SJCRH30 (cell line): Measurements from ENCODE around the gene CD74. TPM values are rescaled to one million over a fixed set of nuclear protein-coding genes. Genes with fewer than 3 reads are reported as not detected.

Experiments
- DNase-seq, 2 experiments: peaks; one replicate each; pipeline ENCODE4 v3.0.0-alpha.2; 2015 to 2020
- H3K27ac ChIP-seq: fragments of 250-450 bp; sonication (Bioruptor Pico); 2 replicates; pipeline ENCODE4 v1.5.1; 2020; ENCODE audit warnings: mild to moderate bottlenecking, moderate library complexity
- H3K27me3 ChIP-seq: fragments of 250-450 bp; sonication (Bioruptor Pico); 2 replicates; pipeline ENCODE4 v1.5.1; 2020; ENCODE audit warnings: mild to moderate bottlenecking, moderate library complexity
- H3K36me3 ChIP-seq: fragments of 250-450 bp; sonication (Bioruptor Pico); 2 replicates; pipeline ENCODE4 v1.5.1; 2020; ENCODE audit warnings: mild to moderate bottlenecking, moderate library complexity
- H3K4me1 ChIP-seq: fragments of 250-450 bp; sonication (Bioruptor Pico); 2 replicates; pipeline ENCODE4 v1.5.1; 2020; ENCODE audit warnings: mild to moderate bottlenecking, moderate library complexity
- H3K4me3 ChIP-seq: fragments of 250-450 bp; sonication (Bioruptor Pico); 2 replicates; pipeline ENCODE4 v1.5.1; 2020; ENCODE audit warnings: mild to moderate bottlenecking, moderate library complexity
- H3K9me3 ChIP-seq: fragments of 250-450 bp; sonication (Bioruptor Pico); replicated peaks from 2 replicates; pipeline ENCODE4 v1.5.1; 2020; ENCODE audit warnings: mild to moderate bottlenecking, moderate library complexity
- total RNA-seq: library from RNA; depleted of rRNA; stranded (reverse); fragments of >200 nt; shearing (Covaris generic); gene quantifications from 2 replicates; pipeline ENCODE4 v1.2.3, GENCODE V29; 2014

The CD74 gene
- total RNA-seq, 1 experiment from 2014 or later = 0.12 TPM

GRCh38 chr5:150377964-150378694, 34.6 kb downstream of the CD74 start:
- H3K27ac ChIP-seq = no peak overlapping the region
- no peaks in the 10 kb centered on the region for H3K9me3 ChIP-seq
- no peak overlapping the region for H3K4me3 ChIP-seq
- no peaks in the 10 kb centered on the region; the same call in 1 of the 2 replicates for H3K4me1 ChIP-seq
- H3K27me3 ChIP-seq = no peaks in the 10 kb centered on the region
- DNase-seq = no peak
- H3K36me3 ChIP-seq = peaks cover 77% of the 10 kb centered on the region

GRCh38 chr5:150376799-150377771, 35.6 kb downstream of the CD74 start:
- DNase-seq = no peak
- no peaks in the 10 kb centered on the region for H3K27me3 ChIP-seq
- H3K36me3 ChIP-seq = peaks cover 82% of the 10 kb centered on the region
- no peaks in the 10 kb centered on the region; the same call in 1 of the 2 replicates for H3K4me1 ChIP-seq
- no peaks in the 10 kb centered on the region for H3K9me3 ChIP-seq
- no peak overlapping the region for H3K4me3 ChIP-seq
- H3K27ac ChIP-seq = no peak overlapping the region

GRCh38 chr5:150374651-150375050, 38.1 kb downstream of the CD74 start:
- H3K27ac ChIP-seq = no peak overlapping the region
- H3K4me3 ChIP-seq = no peak overlapping the region
- no peaks in the 10 kb centered on the region for H3K9me3 ChIP-seq
- DNase-seq = no peak
- no peaks in the 10 kb centered on the region for H3K27me3 ChIP-seq
- peaks cover 87% of the 10 kb centered on the region for H3K36me3 ChIP-seq
- no peaks in the 10 kb centered on the region; the same call in 1 of the 2 replicates for H3K4me1 ChIP-seq

GRCh38 chr5:150372639-150373038, 40.1 kb downstream of the CD74 start:
- Histone ChIP-seq H3K36me3 (peaks cover 86% of the 10 kb centered on the region), H3K4me1 (no peaks in the 10 kb centered on the region; the same call in 1 of the 2 replicates), H3K4me3 (no peak overlapping the region), H3K27me3 (no peaks in the 10 kb centered on the region), H3K27ac (no peak overlapping the region), H3K9me3 (no peaks in the 10 kb centered on the region)
- no peak for DNase-seq

- Histone ChIP-seq H3K27ac (no peak overlapping the region), H3K27me3 (no peaks in the 10 kb centered on the region), H3K4me3 (no peak overlapping the region), H3K36me3 (peaks cover 82% of the 10 kb centered on the region), H3K4me1 (no peaks in the 10 kb centered on the region), H3K9me3 (no peaks in the 10 kb centered on the region)
- DNase-seq = peak in 1 of 2 experiments; percentile 22
Observed at GRCh38 chr5:150368526-150368925, 44.2 kb downstream of the CD74 start.

GRCh38 chr5:150364004-150364403, 48.7 kb downstream of the CD74 start:
- no peaks in the 10 kb centered on the region for H3K27me3 ChIP-seq
- DNase-seq = no peak
- no peak overlapping the region for H3K4me3 ChIP-seq
- no peaks in the 10 kb centered on the region for H3K9me3 ChIP-seq
- peaks cover 59% of the 10 kb centered on the region for H3K36me3 ChIP-seq
- H3K4me1 ChIP-seq = no peaks in the 10 kb centered on the region
- no peak overlapping the region for H3K27ac ChIP-seq

- H3K27me3 ChIP-seq = no peaks in the 10 kb centered on the region
Observed at GRCh38 chr5:150363185-150363584, 49.5 kb downstream of the CD74 start.

GRCh38 chr5:150361301-150361700, 51.4 kb downstream of the CD74 start:
- peaks cover 4% of the 10 kb centered on the region; the same call in 1 of the 2 replicates for H3K4me1 ChIP-seq
- no peaks in the 10 kb centered on the region for H3K9me3 ChIP-seq
- no peak overlapping the region for H3K4me3 ChIP-seq
- no peak for DNase-seq
- peaks cover 41% of the 10 kb centered on the region for H3K36me3 ChIP-seq
- H3K27me3 ChIP-seq = no peaks in the 10 kb centered on the region
- no peak overlapping the region for H3K27ac ChIP-seq

More at GRCh38 chr5:150363185-150363584, 49.5 kb downstream of the CD74 start:
- Histone ChIP-seq H3K4me3 (no peak overlapping the region), H3K4me1 (no peaks in the 10 kb centered on the region), H3K27ac (no peak overlapping the region), H3K36me3 (peaks cover 53% of the 10 kb centered on the region), H3K9me3 (no peaks in the 10 kb centered on the region)
- no peak for DNase-seq

- H3K9me3 ChIP-seq = no peaks in the 10 kb centered on the region
- H3K27ac ChIP-seq = peak overlapping the region; percentile 37
- no peaks in the 10 kb centered on the region for H3K27me3 ChIP-seq
- peak overlapping the region; percentile 91 for H3K4me3 ChIP-seq
- peaks cover 4% of the 10 kb centered on the region; the same call in 1 of the 2 replicates for H3K4me1 ChIP-seq
- peaks cover 20% of the 10 kb centered on the region for H3K36me3 ChIP-seq
- DNase-seq = no peak
Observed at GRCh38 chr5:150358261-150359095, 54.2 kb downstream of the CD74 start.

GRCh38 chr5:150357326-150358260, 55.1 kb downstream of the CD74 start, which contains the start of gene TCOF1:
Gene TCOF1, plus strand, starts transcription at chr5:150357697. Its CDS starts 50 bp downstream, at chr5:150357747.
- Histone ChIP-seq H3K27me3 (no peaks in the 10 kb centered on the region), H3K4me3 (peak within 1 kb of the TSS; percentile 91), H3K9me3 (no peaks in the 10 kb centered on the region), H3K4me1 (peaks cover 4% of the 10 kb centered on the region; the same call in 1 of the 2 replicates), H3K27ac (peak within 1 kb of the TSS; percentile 37), H3K36me3 (peaks cover 14% of the 10 kb centered on the region)
- DNase-seq = peak; percentile 95 to 96

- Histone ChIP-seq H3K36me3 (peaks cover 9% of the 10 kb centered on the region), H3K4me3 (peak overlapping the region; percentile 91), H3K4me1 (peaks cover 4% of the 10 kb centered on the region; the same call in 1 of the 2 replicates), H3K9me3 (no peaks in the 10 kb centered on the region), H3K27me3 (no peaks in the 10 kb centered on the region), H3K27ac (no peak overlapping the region)
- no peak for DNase-seq
Observed at GRCh38 chr5:150356575-150357294, 56.0 kb downstream of the CD74 start.

- Histone ChIP-seq H3K9me3 (no peaks in the 10 kb centered on the region), H3K27me3 (no peaks in the 10 kb centered on the region), H3K36me3 (no peaks in the 10 kb centered on the region), H3K27ac (no peak overlapping the region), H3K4me1 (peaks cover 4% of the 10 kb centered on the region; the same call in 1 of the 2 replicates), H3K4me3 (no peak overlapping the region)
- DNase-seq = no peak
Observed at GRCh38 chr5:150355791-150356190, 56.9 kb downstream of the CD74 start.
